Stimulated activated CD8-positive, alpha-beta memory T cell treated with anti-CD3 and anti-CD28 coated beads, Interleukin-7, amount 100 ng/mL, for 1 hour (primary cell): ENCODE results near the gene GPC6.
"Not testable (repeated sequence)": the region's sequence is repeated elsewhere in the genome, so short reads cannot be mapped to it uniquely, and the experiment has no call there.

Experiments used
- DNase-seq, 2 donors: peaks; one replicate each; pipeline ENCODE4 v3.0.0-alpha.2; 2020; ENCODE audit warnings: low read depth in 2 of 2

GPC6 gene

GRCh38 chr13:93226623-93227279 is at the start of gene GPC6:
Gene GPC6 (plus strand): TSS chr13:93226807.
- DNase-seq = no peak

GRCh38 chr13:93180356-93180969 is 46.1 kb upstream of the GPC6 start:
- DNase-seq = no peak

DNA sequence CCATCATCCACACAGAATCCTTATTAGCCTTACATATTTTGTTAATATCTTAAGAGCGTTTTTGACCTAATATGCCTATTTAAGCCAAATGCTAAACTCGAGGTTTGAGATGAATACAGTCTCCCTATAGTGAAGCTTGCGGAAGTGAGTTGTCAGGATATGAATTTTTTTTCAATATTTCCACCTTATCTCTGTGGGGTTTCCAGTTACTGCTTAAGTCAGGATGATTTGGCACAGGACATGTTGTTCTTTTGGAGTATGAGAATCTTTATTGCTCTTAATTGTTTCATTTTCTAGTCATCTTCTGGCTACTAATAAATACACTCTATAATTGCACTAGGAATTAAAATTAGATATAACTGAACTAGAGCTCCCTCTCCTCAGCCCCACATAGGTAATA is 44.2 kb upstream of the GPC6 start:
- DNase-seq = no peak

GRCh38 chr13:93183302-93183701 is 43.3 kb upstream of the GPC6 start:
- no peak for DNase-seq

- no peak for DNase-seq
Observed at GRCh38 chr13:93190006-93190405, 36.6 kb upstream of the GPC6 start.

DNA sequence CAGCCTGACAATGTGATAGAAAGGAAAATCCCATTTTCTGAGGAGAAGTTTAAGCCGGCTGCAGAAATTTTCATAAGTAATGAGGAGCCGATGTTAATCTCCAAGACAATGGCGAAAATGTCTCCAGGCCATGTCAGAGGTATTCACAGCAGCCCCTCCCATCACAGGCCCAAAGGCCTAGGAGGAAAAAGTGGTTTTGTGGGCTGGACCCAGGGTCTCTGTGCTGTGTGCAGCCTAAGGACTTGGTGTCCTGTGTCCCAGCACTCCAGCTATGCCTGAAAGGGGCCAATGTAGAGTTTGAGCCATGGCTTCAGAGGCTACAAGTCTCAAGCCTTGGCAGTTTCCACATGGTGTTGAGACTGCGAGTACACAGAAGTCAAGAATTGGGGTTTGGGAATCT is 32.9 kb upstream of the GPC6 start:
- DNase-seq = no peak

- DNase-seq = no peak
Observed at GRCh38 chr13:93199856-93200255, 26.8 kb upstream of the GPC6 start.

DNA sequence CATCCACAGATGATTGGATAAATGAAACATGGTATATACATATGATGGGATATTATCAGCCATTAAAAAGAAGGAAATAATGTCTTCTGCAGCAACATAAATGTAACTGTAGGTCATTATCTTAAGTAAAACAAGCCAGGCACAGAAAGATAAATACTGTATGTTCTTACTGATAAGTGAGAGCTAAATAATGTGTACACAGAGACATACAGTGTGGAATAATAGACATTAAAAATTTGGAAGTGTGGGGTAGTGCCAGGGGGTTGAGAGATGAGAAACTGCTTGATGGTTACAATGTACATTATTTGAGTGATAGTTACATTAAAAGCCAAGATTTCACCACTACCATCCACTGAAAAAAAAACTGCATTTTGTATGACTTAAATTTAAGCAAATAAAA is 26.0 kb upstream of the GPC6 start:
- no peak for DNase-seq

- DNase-seq = no peak
Observed at GRCh38 chr13:93201992-93202558, 24.5 kb upstream of the GPC6 start.

DNA sequence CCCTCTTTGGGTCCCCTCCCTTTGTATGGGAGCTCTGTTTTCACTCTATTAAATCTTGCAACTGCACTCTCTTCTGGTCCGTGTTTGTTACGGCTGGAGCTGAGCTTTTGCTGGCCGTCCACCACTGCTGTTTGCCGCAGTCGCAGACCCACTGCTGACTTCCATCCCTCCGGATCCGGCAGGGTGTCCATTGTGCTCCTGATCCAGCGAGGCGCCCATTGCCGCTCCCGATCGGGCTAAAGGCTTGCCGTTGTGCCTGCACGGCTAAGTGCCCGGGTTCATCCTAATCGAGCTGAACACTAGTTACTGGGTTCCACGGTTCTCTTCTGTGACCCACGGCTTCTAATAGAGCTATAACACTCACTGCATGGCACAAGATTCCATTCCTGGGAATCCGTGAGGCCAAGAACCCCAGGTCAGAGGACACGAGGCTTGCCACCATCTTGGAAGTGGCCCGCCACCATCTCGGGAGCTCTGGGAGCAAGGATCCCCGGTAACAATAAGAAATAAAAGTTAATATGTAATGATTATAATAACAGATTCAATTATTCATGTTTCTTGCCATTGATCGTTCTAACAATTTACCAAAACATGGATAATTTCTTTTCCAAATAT is 19.7 kb upstream of the GPC6 start:
- not testable (repeated sequence) for DNase-seq

DNA sequence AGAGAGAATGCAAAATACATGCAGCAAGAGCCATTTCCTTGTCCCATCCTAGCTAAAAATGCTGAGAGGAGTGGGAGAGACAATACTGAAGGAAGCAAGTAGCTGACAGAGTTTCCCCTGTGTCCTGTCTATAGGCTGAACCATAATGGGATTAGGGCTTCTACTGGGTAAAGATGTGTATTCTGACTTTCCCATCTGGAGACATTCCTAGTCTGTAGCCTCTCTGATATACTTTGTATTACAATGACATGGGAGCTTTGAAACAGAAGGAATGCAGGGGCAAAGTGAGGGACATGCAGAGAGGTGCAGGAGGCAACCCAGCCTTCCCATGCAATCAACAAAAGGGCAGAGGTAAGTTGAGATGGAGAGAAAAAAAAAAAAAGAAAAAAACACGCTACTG is 10.5 kb upstream of the GPC6 start:
- no peak for DNase-seq

- DNase-seq = no peak
Observed at GRCh38 chr13:93217721-93218261, 8.8 kb upstream of the GPC6 start.

- DNase-seq = no peak
Observed at GRCh38 chr13:93218583-93218982, 8.0 kb upstream of the GPC6 start.

DNA sequence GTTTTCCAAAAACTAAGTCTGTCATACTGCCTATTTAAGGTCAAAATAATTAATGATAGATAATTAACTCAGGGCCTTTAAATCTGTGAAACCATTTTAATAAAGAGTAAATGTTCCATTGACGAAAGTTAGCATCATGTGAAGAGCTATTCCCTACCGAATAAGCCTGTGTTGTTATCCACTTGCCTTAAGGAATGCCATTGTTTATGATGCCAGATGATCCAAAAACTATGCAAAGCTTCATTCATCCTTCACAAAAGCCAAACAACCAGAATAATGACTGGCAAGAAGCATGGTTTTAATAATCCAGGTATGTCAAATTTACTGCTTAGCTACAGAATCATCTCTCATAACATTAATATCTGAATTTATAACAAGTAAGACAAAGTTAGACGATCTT is 6.5 kb upstream of the GPC6 start:
- DNase-seq = no peak

DNA sequence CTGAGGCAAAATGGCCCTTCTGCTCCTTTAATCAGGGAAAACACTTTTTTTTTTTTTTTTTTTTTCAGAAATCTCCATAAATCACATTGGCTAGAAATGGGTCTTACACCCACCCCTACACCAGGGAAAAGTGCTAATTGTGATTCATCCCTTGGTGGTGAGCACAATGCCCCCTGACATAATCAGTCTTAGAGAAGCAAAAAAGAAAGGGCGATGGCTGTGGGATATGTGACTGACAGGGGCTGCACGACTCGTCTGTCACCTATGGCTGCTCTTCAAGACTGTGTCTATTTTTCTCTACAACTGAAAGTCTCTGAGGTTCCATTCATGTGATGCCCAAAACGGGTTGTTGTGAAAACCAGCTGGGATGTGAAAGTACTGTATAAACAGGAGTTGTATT is 3.6 kb upstream of the GPC6 start:
- DNase-seq = no peak

DNA sequence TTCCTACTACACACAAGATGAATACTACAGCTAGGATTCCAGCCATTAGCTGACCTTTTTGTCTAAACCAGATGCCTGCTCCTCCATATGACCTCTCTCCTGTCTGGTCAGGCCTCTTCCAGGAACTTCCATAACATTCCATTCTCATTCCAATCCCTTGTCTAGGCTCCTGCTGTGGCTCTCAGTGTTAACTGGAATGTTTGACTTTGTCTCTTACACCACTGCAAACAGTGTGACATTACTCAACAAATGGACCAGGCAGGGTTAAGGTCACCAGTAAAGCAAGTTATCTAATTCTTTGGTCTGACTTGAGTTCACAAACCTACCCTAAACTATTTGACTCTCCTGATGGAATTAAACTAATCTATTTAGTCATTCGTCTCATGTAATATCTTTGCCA is 2.1 kb upstream of the GPC6 start:
- DNase-seq = no peak

- DNase-seq = no peak
Observed at GRCh38 chr13:93225610-93226009, 997 bp upstream of the GPC6 start.

GRCh38 chr13:93226065-93226622 is 463 bp upstream of the GPC6 start:
- DNase-seq = no peak

GRCh38 chr13:93227280-93227877 is 772 bp downstream of the GPC6 start:
- no peak for DNase-seq

DNA sequence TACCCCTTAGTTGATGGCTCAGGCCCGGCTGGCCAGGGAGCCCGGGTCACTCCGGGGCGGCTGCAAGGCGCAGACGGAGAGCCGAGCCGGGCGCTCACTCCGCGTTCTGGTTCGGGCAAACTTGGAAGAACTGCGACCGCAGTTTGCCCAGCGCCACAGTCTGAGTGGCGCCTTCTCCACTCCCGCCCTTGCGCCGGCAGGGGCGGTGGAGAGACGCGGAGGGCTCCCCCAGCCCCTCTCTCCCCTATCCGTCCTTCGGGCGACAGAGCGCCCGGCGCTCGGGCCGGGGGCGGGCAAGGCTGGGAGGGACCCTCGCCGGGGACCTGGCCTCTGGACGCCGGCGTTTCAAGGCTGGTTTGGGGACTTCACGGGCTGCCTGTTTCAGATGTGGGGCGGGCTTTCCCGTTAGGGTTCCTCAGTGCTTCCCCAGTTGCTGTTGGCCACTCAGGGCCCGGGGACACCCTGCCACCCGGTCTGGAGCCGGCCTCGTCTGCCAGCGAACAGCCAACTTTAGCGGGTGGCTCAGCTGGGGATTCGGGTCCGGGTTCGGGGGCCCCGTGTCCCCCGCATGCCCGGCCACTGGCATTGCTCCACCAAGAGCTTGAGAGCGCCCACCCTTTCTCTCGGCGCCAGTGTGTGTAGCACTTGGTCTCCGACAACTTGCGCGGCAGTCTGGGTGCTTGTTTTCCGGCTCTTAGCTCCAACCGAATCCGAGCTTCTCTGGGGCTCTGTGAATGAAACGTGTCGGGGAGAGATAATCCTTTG is 1.5 kb downstream of the GPC6 start:
- DNase-seq = no peak

DNA sequence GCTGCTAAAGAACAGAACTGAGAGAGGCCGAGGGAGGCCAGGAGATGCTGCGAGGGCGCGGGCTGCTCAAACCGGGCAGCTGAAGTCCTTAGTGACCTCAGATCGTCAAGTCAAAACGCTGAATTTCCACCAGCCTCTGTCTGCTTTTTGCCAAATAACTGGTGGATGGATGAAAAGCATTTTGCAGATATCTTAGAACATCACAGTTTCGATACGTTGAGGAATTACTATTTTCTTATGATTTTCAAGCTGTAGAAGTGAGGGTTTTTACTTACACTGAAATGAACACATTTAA is 2.0 kb downstream of the GPC6 start:
- no peak for DNase-seq
